Prostate gland (tissue), 2 donors: ENCODE measurements around the gene AP2A1.

ENCODE experiments used
- POLR2AphosphoS5 ChIP-seq: sonication (generic); formaldehyde crosslinking; IDR thresholded peaks from one replicate; pipeline ENCODE4 v1.6.1; 2017; ENCODE audit warnings: antibody characterized with exemption
- TF ChIP-seq, protein P1 (sequence below), 4 experiments: fragments of 200-600 bp in 2 of 4; fragments of 450-650 bp in 2 of 4; sonication (generic) in 2 of 4; IDR thresholded peaks; 1 replicate in 3 of 4; 2 replicates in 1 of 4; pipeline ENCODE4 v1.5.1; 2016 to 2019; ENCODE audit warnings: antibody characterized with exemption in 4 of 4, mild to moderate bottlenecking in 2 of 4, moderate library complexity in 2 of 4

DNA sequence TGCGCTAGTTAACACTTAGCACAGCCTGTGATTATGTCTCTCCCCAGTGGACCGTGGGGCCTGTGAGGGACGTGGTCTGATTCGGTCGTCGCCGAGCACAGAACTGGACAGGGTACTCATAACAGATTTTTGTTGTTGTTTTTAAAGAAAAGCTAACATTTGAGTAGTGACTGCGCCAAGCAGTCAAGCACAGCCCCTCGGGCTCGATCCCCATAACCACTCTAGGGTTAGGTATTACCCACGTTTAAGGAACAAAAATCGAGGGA is 83.4 kb downstream of the AP2A1 start:
- TF ChIP-seq, protein P1, sequence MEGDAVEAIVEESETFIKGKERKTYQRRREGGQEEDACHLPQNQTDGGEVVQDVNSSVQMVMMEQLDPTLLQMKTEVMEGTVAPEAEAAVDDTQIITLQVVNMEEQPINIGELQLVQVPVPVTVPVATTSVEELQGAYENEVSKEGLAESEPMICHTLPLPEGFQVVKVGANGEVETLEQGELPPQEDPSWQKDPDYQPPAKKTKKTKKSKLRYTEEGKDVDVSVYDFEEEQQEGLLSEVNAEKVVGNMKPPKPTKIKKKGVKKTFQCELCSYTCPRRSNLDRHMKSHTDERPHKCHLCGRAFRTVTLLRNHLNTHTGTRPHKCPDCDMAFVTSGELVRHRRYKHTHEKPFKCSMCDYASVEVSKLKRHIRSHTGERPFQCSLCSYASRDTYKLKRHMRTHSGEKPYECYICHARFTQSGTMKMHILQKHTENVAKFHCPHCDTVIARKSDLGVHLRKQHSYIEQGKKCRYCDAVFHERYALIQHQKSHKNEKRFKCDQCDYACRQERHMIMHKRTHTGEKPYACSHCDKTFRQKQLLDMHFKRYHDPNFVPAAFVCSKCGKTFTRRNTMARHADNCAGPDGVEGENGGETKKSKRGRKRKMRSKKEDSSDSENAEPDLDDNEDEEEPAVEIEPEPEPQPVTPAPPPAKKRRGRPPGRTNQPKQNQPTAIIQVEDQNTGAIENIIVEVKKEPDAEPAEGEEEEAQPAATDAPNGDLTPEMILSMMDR (IDR thresholded peaks at IDR 0.05) = no peak
- TF ChIP-seq POLR2AphosphoS5 = no peak
